Suppressor macrophage treated with lipopolysaccharide for 4 hours (primary cell): Measurements from ENCODE around the gene FAM111B.
"Not testable (repeated sequence)": the region's sequence is repeated elsewhere in the genome, so short reads cannot be mapped to it uniquely, and the experiment has no call there.

Experiments used
- DNase-seq: peaks from one replicate; pipeline ENCODE4 v3.0.0-alpha.2; 2020

The FAM111B gene, protein sequence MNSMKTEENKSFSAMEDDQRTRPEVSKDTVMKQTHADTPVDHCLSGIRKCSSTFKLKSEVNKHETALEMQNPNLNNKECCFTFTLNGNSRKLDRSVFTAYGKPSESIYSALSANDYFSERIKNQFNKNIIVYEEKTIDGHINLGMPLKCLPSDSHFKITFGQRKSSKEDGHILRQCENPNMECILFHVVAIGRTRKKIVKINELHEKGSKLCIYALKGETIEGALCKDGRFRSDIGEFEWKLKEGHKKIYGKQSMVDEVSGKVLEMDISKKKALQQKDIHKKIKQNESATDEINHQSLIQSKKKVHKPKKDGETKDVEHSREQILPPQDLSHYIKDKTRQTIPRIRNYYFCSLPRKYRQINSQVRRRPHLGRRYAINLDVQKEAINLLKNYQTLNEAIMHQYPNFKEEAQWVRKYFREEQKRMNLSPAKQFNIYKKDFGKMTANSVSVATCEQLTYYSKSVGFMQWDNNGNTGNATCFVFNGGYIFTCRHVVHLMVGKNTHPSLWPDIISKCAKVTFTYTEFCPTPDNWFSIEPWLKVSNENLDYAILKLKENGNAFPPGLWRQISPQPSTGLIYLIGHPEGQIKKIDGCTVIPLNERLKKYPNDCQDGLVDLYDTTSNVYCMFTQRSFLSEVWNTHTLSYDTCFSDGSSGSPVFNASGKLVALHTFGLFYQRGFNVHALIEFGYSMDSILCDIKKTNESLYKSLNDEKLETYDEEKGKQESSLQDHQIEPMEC

GRCh38 chr11:59106363-59107336, at the start of gene FAM111B:
Gene FAM111B (plus strand): TSS chr11:59107237. CDS start chr11:59109626, 2,389 bp downstream.
- DNase-seq: peak; percentile 83

DNA sequence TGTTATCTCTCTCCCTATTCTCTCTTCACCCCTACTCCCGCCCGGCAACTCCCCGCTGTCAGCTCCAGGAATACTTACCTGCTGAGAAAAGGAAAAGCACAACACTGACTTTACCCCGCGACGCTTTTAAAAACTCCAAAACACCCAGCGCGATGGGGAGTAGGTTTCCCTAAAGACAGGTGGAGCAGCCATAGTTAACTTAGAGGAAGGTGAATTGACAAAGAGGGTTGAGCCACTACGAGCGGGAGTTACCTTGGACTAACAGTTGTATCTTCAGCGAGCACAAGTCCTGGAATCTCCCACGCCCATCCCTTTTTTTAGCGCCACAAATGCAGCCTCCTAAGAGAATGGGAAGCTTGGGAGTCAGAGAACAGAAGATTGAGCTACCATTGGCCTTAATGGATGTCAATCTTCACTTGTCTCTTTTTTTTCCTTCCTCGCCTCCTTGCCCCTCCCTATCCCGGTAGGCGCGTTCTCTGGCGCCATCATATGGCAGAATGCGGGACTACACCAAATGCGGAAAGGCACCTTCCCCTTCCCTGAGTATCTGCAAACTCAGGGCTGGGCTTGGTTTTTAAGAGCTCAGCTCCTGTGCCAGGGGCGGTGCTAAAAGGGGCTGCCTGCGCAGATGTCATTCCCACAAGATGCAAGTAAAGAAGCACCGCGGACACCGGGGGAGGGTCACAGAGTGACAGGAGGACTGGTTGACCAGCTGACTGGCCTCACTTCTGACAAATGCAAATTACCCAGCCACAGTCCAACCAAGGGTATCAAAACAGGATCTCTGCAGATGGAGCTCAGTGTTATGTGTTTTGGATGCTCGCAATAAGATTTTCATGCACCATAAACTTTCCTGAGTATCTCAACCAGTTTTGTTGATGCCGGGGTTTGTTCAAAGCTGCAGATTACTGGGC, 48.7 kb upstream of the FAM111B start:
- DNase-seq: peak; percentile 95

- DNase-seq: not testable (repeated sequence)
Measured at GRCh38 chr11:59060096-59060495, 46.9 kb upstream of the FAM111B start.

DNA sequence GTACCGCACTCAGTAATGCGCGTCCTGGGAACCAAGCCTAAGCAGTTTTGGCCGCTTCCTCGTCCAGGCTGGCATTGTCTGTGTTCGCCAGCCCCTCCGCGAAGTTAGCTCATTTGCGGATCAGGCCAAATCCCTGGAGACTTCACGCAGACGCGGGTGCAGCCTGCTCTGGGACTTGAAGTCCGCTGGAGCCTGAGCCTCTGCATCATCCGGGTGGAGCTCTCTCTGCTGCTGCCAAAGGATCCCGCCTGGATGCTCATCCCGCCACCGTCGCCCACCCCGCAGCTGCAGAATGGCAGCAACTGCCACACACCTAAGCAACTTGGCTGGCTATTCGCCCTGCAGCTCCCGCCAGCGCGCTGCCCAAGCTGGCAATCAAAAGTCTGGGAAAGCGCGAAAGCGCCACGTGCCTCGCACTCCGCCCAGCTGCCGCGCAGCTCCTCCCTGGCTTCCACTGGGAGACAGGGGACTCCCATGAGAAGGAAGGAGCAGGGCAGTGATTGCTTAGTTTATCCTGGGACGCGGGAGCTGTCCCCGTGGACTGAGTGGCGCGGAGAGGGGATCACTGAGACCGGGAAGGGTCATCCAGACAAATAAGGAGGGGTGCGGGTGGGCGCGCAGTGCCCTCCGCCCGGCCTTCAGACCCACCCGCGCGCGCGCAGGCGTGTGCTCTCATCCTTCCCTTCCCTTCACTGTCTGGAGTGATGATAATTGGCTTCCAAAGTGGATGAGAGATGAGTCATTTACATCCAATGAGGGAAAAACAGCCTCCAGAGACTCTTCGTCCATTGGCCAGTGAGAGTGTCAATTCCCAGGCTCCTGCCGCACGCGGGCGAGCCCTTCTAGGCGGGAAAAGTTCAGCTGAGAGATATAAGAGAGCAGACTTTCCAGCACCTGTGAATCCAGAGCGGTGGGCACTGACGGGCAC, 44.2 kb upstream of the FAM111B start:
- DNase-seq: no peak

- not testable (repeated sequence) for DNase-seq
Measured at GRCh38 chr11:59063996-59064727, 42.9 kb upstream of the FAM111B start.

GRCh38 chr11:59069087-59069486, 38.0 kb upstream of the FAM111B start:
- no peak for DNase-seq

- peak; percentile 21 for DNase-seq
Measured at GRCh38 chr11:59076876-59077571, 30.0 kb upstream of the FAM111B start.

DNA sequence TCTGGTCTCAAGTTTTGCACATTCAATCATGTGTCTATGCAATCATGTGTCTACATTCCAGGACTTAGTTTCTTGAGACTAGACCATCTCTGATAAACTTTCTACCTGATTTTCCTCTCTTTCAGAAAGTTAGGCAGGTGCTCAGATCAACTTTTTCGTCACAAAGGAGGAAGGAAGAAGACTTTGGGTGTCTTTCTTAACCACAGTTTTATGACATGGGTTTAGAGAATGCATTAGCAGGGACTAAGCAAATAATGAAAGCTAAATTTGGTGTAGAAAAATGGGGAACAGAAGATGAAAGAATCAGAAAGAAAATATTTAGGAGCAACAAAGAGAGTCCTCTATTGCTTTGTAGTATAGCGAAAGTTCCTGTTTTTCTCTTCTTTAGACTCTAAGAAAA, 28.6 kb upstream of the FAM111B start:
- DNase-seq: no peak

DNA sequence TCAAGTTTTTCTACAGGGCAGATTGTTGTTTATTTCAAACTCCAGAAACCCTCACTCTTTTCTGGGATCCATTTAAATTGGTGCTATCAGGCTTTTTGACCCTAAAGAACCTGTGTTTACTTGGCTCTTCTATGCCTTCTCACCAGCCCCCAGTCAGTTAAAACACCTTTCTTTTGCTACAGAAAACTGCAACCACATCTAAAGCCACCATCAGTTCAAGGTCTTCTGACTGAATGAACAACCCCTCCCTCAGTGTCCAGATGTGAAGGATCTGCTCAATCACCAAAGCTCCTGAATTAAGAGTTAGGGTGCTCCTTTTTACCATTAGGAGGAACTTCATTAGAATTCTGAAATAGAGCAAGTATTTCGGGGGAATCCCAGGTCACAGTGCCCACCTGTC, 28.0 kb upstream of the FAM111B start:
- DNase-seq: no peak

- not testable (repeated sequence) for DNase-seq
Measured at GRCh38 chr11:59080421-59080820, 26.6 kb upstream of the FAM111B start.

DNA sequence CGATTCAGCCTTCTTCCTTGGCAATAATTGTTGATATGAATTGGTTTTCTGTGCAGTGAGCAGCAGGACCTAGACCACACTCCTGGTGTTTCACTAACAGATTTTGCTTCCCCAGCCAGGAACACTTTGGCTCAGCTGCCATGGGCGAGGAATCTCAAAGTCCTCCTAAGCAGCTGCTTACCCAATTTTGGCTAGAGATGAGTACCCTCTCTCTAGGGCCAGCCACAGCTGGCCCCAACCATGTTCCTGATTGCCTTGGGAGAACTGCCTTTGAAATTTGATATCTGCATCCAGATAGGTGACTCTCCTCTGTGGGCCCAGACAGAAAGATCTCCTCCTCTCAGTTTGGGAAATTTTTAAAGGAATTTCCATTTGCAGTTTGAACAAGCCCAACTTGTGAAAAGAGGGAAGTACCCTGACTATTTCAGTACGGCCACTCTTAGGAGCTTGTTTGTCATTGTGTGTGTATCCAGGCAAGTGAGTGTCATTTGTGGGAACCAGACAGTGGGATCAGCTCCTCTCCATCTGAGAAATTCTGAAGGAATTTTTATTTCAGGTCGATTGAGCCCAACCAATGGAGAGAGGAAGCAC, 25.5 kb upstream of the FAM111B start:
- DNase-seq: peak; percentile 21

- not testable (repeated sequence) for DNase-seq
Measured at GRCh38 chr11:59086007-59086406, 21.0 kb upstream of the FAM111B start, which contains the start of gene GLYATL1B. Gene GLYATL1B (plus strand): TSS chr11:59086307. CDS start chr11:59086307, 0 bp downstream.

GRCh38 chr11:59088162-59088561, 18.9 kb upstream of the FAM111B start:
- no peak for DNase-seq

DNA sequence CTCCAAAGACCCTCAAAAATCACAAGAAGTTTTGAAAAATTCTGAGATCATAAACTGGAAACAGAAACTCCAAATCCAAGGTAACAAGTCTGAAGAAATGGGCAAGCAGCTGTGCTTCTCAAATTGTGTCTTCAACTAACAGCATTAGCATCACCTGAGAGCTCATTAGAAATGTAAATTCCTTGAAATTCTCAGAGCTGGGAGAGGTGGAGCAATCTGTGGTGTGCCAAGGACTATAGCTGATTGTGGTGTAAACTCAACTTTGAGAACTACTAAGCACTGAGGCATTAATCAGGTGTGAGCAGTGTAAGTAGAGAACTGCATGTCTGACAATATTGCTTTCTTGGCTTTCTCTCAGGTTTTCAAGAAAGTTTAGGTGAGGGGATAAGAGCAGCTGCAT, 13.5 kb upstream of the FAM111B start:
- not testable (repeated sequence) for DNase-seq

- DNase-seq: not testable (repeated sequence)
Measured at GRCh38 chr11:59095225-59095624, 11.8 kb upstream of the FAM111B start.

DNA sequence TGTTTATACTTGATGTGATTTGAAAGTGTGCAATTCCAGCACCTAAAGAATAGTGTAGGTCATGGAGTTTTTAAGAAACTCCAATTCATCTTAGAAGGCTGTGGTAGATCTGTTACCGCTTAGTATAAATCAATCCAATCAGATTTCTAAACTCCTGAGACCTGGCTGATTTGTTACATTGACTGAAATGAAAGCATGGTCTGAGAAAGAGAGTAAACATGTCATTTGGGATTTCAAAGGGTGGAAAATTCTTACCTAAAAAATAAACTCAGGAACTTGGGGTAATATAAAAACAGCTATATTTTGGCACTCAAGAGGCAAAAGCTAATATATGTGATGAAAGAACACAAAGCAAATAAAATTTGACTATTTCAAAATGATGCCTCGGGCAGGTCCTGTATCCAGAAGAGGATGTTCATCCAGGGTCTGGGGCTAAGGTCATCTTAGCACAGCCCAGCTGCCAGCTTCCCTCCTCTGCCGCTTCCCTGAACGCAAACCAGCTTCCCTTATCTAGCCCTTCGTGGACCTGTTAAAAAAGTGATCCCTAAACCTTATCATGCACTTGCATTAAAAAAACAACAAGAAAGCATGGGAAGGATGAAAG, 11.0 kb upstream of the FAM111B start:
- DNase-seq: not testable (repeated sequence)

DNA sequence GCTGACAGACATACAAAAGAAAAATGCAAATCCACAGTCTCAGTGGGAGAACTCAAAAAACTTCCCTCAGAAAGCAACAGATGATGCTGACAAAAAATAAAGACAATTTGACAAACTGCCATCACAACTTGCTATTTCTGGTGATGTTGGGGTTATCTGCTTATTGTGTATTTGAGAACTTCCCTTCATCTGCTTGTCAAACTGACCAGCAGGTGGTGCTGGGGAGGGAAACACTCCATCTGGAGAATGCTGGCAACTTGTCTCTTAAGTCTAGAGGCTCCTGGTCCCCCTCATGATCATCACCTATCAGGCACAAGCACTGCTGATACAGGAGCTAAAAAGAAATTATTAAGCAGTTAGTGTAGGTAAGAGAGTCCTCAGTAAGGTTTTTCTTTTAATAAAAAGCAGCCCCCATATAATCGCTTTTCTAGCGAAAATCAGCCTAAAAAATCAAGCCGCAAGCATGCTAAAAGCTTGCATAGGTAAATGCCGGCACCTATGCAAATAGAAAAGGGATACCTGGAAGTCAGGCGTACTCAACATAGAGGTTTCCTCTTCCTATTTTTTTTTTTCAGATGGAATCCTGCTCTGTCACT, 9.8 kb upstream of the FAM111B start:
- DNase-seq: peak; percentile 72

GRCh38 chr11:59097938-59098337, 9.1 kb upstream of the FAM111B start:
- DNase-seq: not testable (repeated sequence)
